ENCODE data around the gene ZFP30. TPM values are rescaled to one million over a fixed set of nuclear protein-coding genes. Genes with fewer than 3 reads are reported as not detected.

Gene ZFP30
- total and polyA plus RNA-seq, 2 of the 4 experiments (the other 2 are of a cell fraction), result 1.7 to 10.2 TPM

- H3K4me3 ChIP-seq (ENCODE audit: insufficient read depth, low read depth, low read length), result no peak overlapping the region
- H3K79me1 ChIP-seq (ENCODE audit: low read depth in 1 of 2, low read length in 2 of 2), result peaks cover 0 to 3% of the 10 kb centered on the region in 2 experiments; a peak in 1 of 4 replicates
- no peak overlapping the region for H4K91ac ChIP-seq (ENCODE audit: insufficient read depth, low read depth, low read length)
- intact Hi-C loops (cut with micrococcal nuclease), result loop anchor here (10.0 kb wide), 1 partner anchor 231 kb away; the partner anchor contains the start of genes ZNF569 and ZNF570
- H3K56ac ChIP-seq (ENCODE audit: extremely low read depth, insufficient read depth, low read length), result no peak overlapping the region
- no peak overlapping the region for H2AFZ ChIP-seq (replicated peaks; ENCODE audit: low read length, poor library complexity)
- WGBS, 2 experiments (ENCODE audit: extremely low coverage in 2 of 2, insufficient read length in 1 of 2), result no CpG with 5 or more reads among the region's 3 CpGs
- H3K4me2 ChIP-seq (ENCODE audit: low read depth, low read length), result no peak overlapping the region
- dilution Hi-C loops (cut with HindIII; ENCODE audit: low sequenced_read_pairs, unreplicated experiment), result no loop called here
- no peak overlapping the region for H2BK5ac ChIP-seq (ENCODE audit: low read depth, low read length, poor library complexity, severe bottlenecking)
- no peak for ATAC-seq (ENCODE audit: low read depth)
- H2BK120ac ChIP-seq (ENCODE audit: low read depth, low read length), result no peak overlapping the region
- CTCF ChIA-PET, result no interaction called here
- H3K14ac ChIP-seq (replicated peaks; ENCODE audit: low read depth, low read length), result no peak overlapping the region
- no peaks in the 10 kb centered on the region for H3K27me3 ChIP-seq (ENCODE audit: control insufficient read depth, insufficient read depth, low read length)
- H3K36me3 ChIP-seq (ENCODE audit: control insufficient read depth, insufficient read depth, low read length), result peaks cover 11% of the 10 kb centered on the region
- TF ChIP-seq RFX5 (IDR thresholded peaks at IDR 0.05; ENCODE audit: low read depth, low read length), result no peak
- no peak for TF ChIP-seq CTCF (conservative IDR thresholded peaks at IDR 0.05; ENCODE audit: low read depth, low read length)
- no peak for TF ChIP-seq CEBPB (IDR thresholded peaks at IDR 0.05; ENCODE audit: low read depth, low read length)
- TF ChIP-seq MAFK (IDR thresholded peaks at IDR 0.05; ENCODE audit: low read depth, low read length), result no peak
- no peak for TF ChIP-seq NFE2L2 (IDR thresholded peaks at IDR 0.05; ENCODE audit: low read depth, low read length)
- no peak for TF ChIP-seq RCOR1 (IDR thresholded peaks at IDR 0.05; ENCODE audit: insufficient replicate concordance, low read length)
- no peak for TF ChIP-seq POLR2A (IDR thresholded peaks at IDR 0.05; ENCODE audit: low read depth, low read length)
- TF ChIP-seq MAZ (IDR thresholded peaks at IDR 0.05; ENCODE audit: borderline replicate concordance, low read depth, low read length), result no peak
- no peak for TF ChIP-seq SMC3 (IDR thresholded peaks at IDR 0.05; ENCODE audit: low read depth, low read length)
- no peak for TF ChIP-seq USF2 (IDR thresholded peaks at IDR 0.05; ENCODE audit: low read depth, low read length)
- no peak overlapping the region for H3K9ac ChIP-seq (ENCODE audit: low read depth, low read length)
- no TSS peak for BruUV-seq (replicated peaks)
- POLR2A ChIA-PET (ENCODE audit: unreplicated experiment), result no interaction called here
- H2BK20ac ChIP-seq (ENCODE audit: low read depth, low read length), result no peak overlapping the region
- in situ Hi-C loops (cut with MboI; ENCODE audit: low sequenced_read_pairs), result no loop called here
- H3K4me1 ChIP-seq (ENCODE audit: control insufficient read depth, insufficient read depth, low read length), result no peaks in the 10 kb centered on the region; the same call in 1 of the 2 replicates
- H3K23ac ChIP-seq (ENCODE audit: low read depth, low read length), result no peak overlapping the region
- DNase-seq, result no peak
- peaks cover 21% of the 10 kb centered on the region for H3K9me3 ChIP-seq (ENCODE audit: control insufficient read depth, insufficient read depth, low read length)
- H4K8ac ChIP-seq (ENCODE audit: low read depth in 2 of 2, low read length in 2 of 2), result no peak overlapping the region
- H2AK5ac ChIP-seq (ENCODE audit: low read depth, low read length), result no peak overlapping the region
- no peak overlapping the region for H3K18ac ChIP-seq (ENCODE audit: low read depth, low read length)
- no peaks in the 10 kb centered on the region for H4K20me1 ChIP-seq (ENCODE audit: insufficient read depth, low read length)
- no peak overlapping the region for H2BK15ac ChIP-seq (ENCODE audit: low read depth, low read length)
- H3K9me1 ChIP-seq (ENCODE audit: insufficient read depth, low read length), result no peaks in the 10 kb centered on the region
- H3K4ac ChIP-seq (ENCODE audit: low read depth, low read length), result no peak overlapping the region
- H2AK9ac ChIP-seq (replicated peaks; ENCODE audit: low read depth, low read length, poor library complexity), result no peak overlapping the region
- H3K27ac ChIP-seq (ENCODE audit: insufficient read depth, low read length), result no peak overlapping the region
- H4K5ac ChIP-seq (ENCODE audit: low read depth, low read length), result no peak overlapping the region
Observed at GRCh38 chr19:37695144-37695899, 40.1 kb upstream of the ZFP30 start.
